ENCODE results near the gene KCNMA1. TPM values are rescaled to one million over a fixed set of nuclear protein-coding genes. Genes with fewer than 3 reads are reported as not detected.

KCNMA1 gene
- total RNA-seq, 4 donors from 2014 or later, result 4.6 to 10.5 (median 7.8) TPM

DNA sequence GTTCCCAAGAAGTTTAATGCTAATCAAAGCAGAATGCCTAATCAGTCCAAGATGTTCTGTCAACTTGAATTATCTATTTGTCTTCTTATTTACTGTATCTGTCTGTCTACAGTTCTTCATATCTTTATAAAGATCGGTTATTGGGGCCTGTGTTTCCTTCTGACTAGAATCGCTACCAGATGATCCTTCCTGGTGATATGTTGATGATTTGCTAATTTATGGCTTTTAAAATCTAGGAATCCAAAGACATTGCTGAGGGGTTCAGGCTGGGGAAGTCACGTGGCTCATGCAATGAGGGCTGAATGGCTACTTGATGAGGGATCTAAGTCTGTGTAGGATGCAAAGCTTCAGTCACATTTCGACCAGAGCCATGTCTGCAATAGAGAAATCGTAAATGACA lies 536.3 kb downstream of the KCNMA1 start:
- no peak for TF ChIP-seq CTCF (IDR thresholded peaks at IDR 0.05)
- TF ChIP-seq EP300 (IDR thresholded peaks at IDR 0.05), result no peak
- TF ChIP-seq POLR2AphosphoS5 (IDR thresholded peaks at IDR 0.05), result no peak
- 69% methylated on average over 5 of the region's 5 CpGs for WGBS
- Histone ChIP-seq H3K9me3 (no peaks in the 10 kb centered on the region), H3K4me3 (no peak overlapping the region), H3K4me1 (peaks cover 13% of the 10 kb centered on the region), H3K36me3 (no peaks in the 10 kb centered on the region), H3K27me3 (no peaks in the 10 kb centered on the region), H3K27ac (no peak overlapping the region)
- no peak for DNase-seq (ENCODE audit: low spot score in 2 of 2)

DNA sequence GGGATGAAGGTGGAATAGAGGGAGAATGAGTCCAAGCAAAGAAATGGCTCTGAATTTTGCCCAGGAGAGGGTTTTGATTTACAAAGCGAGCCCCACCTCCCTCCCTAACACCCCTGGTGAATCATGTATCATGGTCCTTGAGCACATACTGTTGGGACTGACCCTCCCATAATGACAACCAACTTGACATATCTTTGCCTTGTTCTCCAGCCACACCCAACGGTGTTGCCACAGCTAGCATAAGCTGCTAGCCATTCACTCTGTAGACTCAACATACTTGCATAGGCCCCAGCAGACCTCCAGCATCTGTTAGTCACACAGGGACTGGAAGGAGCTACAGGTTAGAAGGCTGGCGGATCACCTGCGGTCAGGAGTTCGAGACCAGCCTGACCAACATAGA lies 538.5 kb downstream of the KCNMA1 start:
- 89% methylated on average over 3 of the region's 5 CpGs for WGBS
- Histone ChIP-seq H3K4me3 (no peak overlapping the region), H3K27ac (no peak overlapping the region), H3K9me3 (no peaks in the 10 kb centered on the region), H3K4me1 (no peaks in the 10 kb centered on the region), H3K27me3 (no peaks in the 10 kb centered on the region), H3K36me3 (no peaks in the 10 kb centered on the region)
- TF ChIP-seq POLR2AphosphoS5 (IDR thresholded peaks at IDR 0.05) (no peak), POLR2A (IDR thresholded peaks at IDR 0.05) (no peak), EP300 (IDR thresholded peaks at IDR 0.05) (no peak), CTCF (IDR thresholded peaks at IDR 0.05) (no peak)
- DNase-seq (ENCODE audit: low spot score in 2 of 2), result no peak

GRCh38 chr10:77097625-77098024 lies 540.0 kb downstream of the KCNMA1 start:
- Histone ChIP-seq H3K4me3 (no peak overlapping the region), H3K27ac (no peak overlapping the region), H3K9me3 (no peaks in the 10 kb centered on the region), H3K4me1 (no peaks in the 10 kb centered on the region), H3K36me3 (no peaks in the 10 kb centered on the region), H3K27me3 (no peaks in the 10 kb centered on the region)
- TF ChIP-seq EP300 (IDR thresholded peaks at IDR 0.05), result no peak
- no peak for TF ChIP-seq POLR2AphosphoS5 (IDR thresholded peaks at IDR 0.05)
- no peak for TF ChIP-seq POLR2A (IDR thresholded peaks at IDR 0.05)
- no peak for TF ChIP-seq CTCF (IDR thresholded peaks at IDR 0.05)
- WGBS, result 100% methylated on average over 1 of the region's 1 CpG
- DNase-seq (ENCODE audit: low spot score in 2 of 2), result no peak

DNA sequence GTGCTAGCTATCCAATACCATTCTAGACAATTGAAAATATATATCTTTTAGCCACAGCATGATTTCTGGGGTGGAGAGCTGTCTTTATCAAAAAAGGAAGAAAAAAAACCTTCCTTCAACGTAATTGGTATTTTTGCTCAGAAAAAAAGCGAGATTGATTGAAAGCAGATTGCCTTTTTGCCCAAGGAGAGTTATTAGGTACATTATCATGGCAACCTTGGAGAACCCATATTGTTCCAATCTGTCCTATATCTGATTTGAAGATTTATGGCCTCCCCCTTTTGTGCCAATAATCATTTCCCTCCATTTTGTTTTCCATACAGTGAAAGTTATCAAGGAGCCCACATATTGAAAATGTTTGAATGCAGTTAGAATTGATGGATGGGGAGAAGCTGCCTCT lies 544.5 kb downstream of the KCNMA1 start:
- no peak for DNase-seq (ENCODE audit: low spot score in 2 of 2)

DNA sequence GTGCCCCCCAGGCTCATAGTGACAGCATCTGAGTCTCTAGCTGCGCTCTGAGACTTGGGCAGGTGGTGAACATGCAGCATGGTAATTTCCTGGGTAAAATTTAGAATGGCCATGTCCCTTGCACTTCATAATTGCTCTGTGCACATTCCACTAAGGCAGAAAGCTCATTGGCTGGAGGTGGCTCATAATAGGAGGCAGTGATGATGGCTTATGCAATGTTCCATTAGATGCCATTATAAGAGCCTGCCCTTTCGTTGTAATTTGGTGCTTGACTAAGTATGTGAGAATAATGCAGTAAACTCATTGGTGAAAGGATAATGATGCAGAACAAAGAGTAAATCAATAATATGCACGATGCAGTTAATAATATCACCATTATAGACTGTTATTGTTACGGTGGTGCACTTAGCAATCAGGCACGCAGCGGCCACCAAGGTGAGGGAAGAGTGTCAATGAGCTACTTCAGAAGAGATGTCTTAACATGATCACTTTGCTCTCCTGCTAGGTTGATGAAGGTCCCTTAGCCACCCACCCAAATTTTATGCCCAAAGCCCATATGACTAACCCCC lies 545.9 kb downstream of the KCNMA1 start:
- H3K36me3 ChIP-seq, result no peaks in the 10 kb centered on the region
- no peak overlapping the region for H3K27ac ChIP-seq
- no peak for DNase-seq (ENCODE audit: low spot score in 2 of 2)
- TF ChIP-seq CTCF (IDR thresholded peaks at IDR 0.05), result no peak
- TF ChIP-seq POLR2AphosphoS5 (IDR thresholded peaks at IDR 0.05), result no peak
- TF ChIP-seq EP300 (IDR thresholded peaks at IDR 0.05), result no peak
- no peak for TF ChIP-seq POLR2A (IDR thresholded peaks at IDR 0.05)
- no peaks in the 10 kb centered on the region for H3K4me1 ChIP-seq
- H3K9me3 ChIP-seq, result no peaks in the 10 kb centered on the region
- H3K27me3 ChIP-seq, result no peaks in the 10 kb centered on the region
- H3K4me3 ChIP-seq, result no peak overlapping the region
- 92% methylated on average over 6 of the region's 6 CpGs for whole genome bisulfite sequencing

More for the DNA sequence above, 544.5 kb downstream of the KCNMA1 start:
- TF ChIP-seq POLR2AphosphoS5 (IDR thresholded peaks at IDR 0.05) (no peak), POLR2A (IDR thresholded peaks at IDR 0.05) (no peak), EP300 (IDR thresholded peaks at IDR 0.05) (no peak), CTCF (IDR thresholded peaks at IDR 0.05) (no peak)
- Histone ChIP-seq H3K9me3 (no peaks in the 10 kb centered on the region), H3K27ac (no peak overlapping the region), H3K4me1 (no peaks in the 10 kb centered on the region), H3K27me3 (no peaks in the 10 kb centered on the region), H3K4me3 (no peak overlapping the region), H3K36me3 (no peaks in the 10 kb centered on the region)
- WGBS, result 83% methylated on average over 2 of the region's 2 CpGs
